Gastrocnemius medialis (tissue), 4 donors: Measurements from ENCODE around the gene IRF6.

Experiments used
- POLR2A ChIP-seq, 2 donors: fragments of 450-650 bp; IDR thresholded peaks; one replicate each; pipeline ENCODE4 v1.6.1; 2017; ENCODE audit warnings: antibody characterized with exemption in 2 of 2, mild to moderate bottlenecking in 2 of 2, moderate library complexity in 2 of 2
- TF ChIP-seq, protein P1 (sequence below), 5 experiments: fragments of 450-650 bp in 3 of 5; fragments of 200-600 bp in 2 of 5; sonication (generic) in 2 of 5; IDR thresholded peaks in 4 of 5; conservative IDR thresholded peaks in 1 of 5; 1 replicate in 4 of 5; 2 replicates in 1 of 5; pipeline ENCODE4 v1.5.1; 2016 to 2019; ENCODE audit warnings: antibody characterized with exemption in 5 of 5, mild to moderate bottlenecking in 3 of 5, moderate library complexity in 3 of 5

DNA sequence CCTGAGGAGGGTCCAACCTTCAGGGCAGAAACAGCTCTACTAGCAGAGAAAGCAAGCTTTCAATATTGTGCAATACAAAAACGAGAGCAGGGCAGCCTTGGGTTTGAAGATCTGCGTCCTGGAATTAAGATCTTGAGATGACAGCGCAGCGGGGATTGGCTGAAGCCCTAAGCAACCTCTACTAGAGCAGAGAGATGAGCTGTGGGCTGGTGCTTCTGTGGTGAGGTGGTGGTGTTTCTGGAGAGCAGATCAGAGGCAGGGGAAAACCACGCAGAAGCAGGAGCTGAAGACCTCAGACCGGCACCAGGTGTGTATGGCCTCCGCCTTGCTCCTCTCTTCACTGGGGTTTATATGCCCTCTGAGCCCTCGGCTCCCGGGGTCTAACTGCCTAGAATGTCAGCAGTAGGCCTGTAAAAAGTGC, 37.6 kb downstream of the IRF6 start:
- no peak for TF ChIP-seq POLR2A (IDR thresholded peaks at IDR 0.05)
- TF ChIP-seq, protein P1, sequence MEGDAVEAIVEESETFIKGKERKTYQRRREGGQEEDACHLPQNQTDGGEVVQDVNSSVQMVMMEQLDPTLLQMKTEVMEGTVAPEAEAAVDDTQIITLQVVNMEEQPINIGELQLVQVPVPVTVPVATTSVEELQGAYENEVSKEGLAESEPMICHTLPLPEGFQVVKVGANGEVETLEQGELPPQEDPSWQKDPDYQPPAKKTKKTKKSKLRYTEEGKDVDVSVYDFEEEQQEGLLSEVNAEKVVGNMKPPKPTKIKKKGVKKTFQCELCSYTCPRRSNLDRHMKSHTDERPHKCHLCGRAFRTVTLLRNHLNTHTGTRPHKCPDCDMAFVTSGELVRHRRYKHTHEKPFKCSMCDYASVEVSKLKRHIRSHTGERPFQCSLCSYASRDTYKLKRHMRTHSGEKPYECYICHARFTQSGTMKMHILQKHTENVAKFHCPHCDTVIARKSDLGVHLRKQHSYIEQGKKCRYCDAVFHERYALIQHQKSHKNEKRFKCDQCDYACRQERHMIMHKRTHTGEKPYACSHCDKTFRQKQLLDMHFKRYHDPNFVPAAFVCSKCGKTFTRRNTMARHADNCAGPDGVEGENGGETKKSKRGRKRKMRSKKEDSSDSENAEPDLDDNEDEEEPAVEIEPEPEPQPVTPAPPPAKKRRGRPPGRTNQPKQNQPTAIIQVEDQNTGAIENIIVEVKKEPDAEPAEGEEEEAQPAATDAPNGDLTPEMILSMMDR (IDR thresholded peaks at IDR 0.05 in 4 of 5, conservative IDR thresholded peaks at IDR 0.05 in 1 of 5), result no peak
